Stimulated activated memory B cell treated with anti-CD40 and anti-IgM and Interleukin-4, amounts not matched to agents 10 μg/mL and 1 μg/mL and 100 μg/mL, for 72 hours (primary cell): ENCODE measurements around the gene PLEKHG1.

ENCODE experiments used
- ATAC-seq: fragments of 150-1000 bp; cut with Tn5 transposase; 2 replicates; pipeline ENCODE4 v1.10.0; 2021
- H3K27ac Mint-ChIP-seq: one replicate; pipeline ENCODE4 v1.8.0; 2022; ENCODE audit warnings: mild to moderate bottlenecking, mixed read lengths
- H3K27me3 Mint-ChIP-seq: one replicate; pipeline ENCODE4 v1.8.0; 2022; ENCODE audit warnings: mixed read lengths
- H3K36me3 Mint-ChIP-seq: one replicate; pipeline ENCODE4 v1.8.0; 2022; ENCODE audit warnings: mixed read lengths
- H3K4me1 Mint-ChIP-seq: one replicate; pipeline ENCODE4 v1.8.0; 2022; ENCODE audit warnings: mixed read lengths
- H3K4me3 Mint-ChIP-seq: one replicate; pipeline ENCODE4 v1.8.0; 2022; ENCODE audit warnings: mild to moderate bottlenecking, moderate library complexity, mixed read lengths
- H3K9me3 Mint-ChIP-seq: one replicate; pipeline ENCODE4 v1.8.0; 2022; ENCODE audit warnings: mixed read lengths

The PLEKHG1 gene

GRCh38 chr6:150622941-150623874 lies 23.5 kb downstream of the PLEKHG1 start:
- H3K27me3 Mint-ChIP-seq, result no peaks in the 10 kb centered on the region
- peak overlapping the region; percentile 49 for H3K4me3 Mint-ChIP-seq
- peak; percentile 98 for ATAC-seq
- H3K9me3 Mint-ChIP-seq, result peaks cover 3% of the 10 kb centered on the region
- peaks cover 34% of the 10 kb centered on the region for H3K36me3 Mint-ChIP-seq
- H3K4me1 Mint-ChIP-seq, result peaks cover 79% of the 10 kb centered on the region
- H3K27ac Mint-ChIP-seq, result peak overlapping the region; percentile 91

GRCh38 chr6:150624191-150624590 lies 24.5 kb downstream of the PLEKHG1 start:
- Mint-ChIP-seq H3K27me3 (no peaks in the 10 kb centered on the region), H3K9me3 (peaks cover 3% of the 10 kb centered on the region), H3K4me1 (peaks cover 76% of the 10 kb centered on the region), H3K4me3 (peak overlapping the region; percentile 40), H3K36me3 (peaks cover 30% of the 10 kb centered on the region), H3K27ac (peak overlapping the region; percentile 91)
- ATAC-seq, result no peak

GRCh38 chr6:150625927-150626326 lies 26.2 kb downstream of the PLEKHG1 start:
- Mint-ChIP-seq H3K9me3 (peaks cover 3% of the 10 kb centered on the region), H3K36me3 (peaks cover 20% of the 10 kb centered on the region), H3K4me3 (no peak overlapping the region), H3K4me1 (peaks cover 72% of the 10 kb centered on the region), H3K27ac (peak overlapping the region; percentile 91), H3K27me3 (no peaks in the 10 kb centered on the region)
- no peak for ATAC-seq

- Mint-ChIP-seq H3K4me1 (peaks cover 72% of the 10 kb centered on the region), H3K4me3 (no peak overlapping the region), H3K9me3 (peaks cover 3% of the 10 kb centered on the region), H3K27me3 (no peaks in the 10 kb centered on the region), H3K27ac (peak overlapping the region; percentile 91), H3K36me3 (peaks cover 14% of the 10 kb centered on the region)
- no peak for ATAC-seq
Measured at GRCh38 chr6:150627154-150627553, 27.5 kb downstream of the PLEKHG1 start.

- Mint-ChIP-seq H3K4me1 (peaks cover 72% of the 10 kb centered on the region), H3K36me3 (peaks cover 14% of the 10 kb centered on the region), H3K9me3 (peaks cover 3% of the 10 kb centered on the region), H3K27me3 (no peaks in the 10 kb centered on the region), H3K27ac (no peak overlapping the region), H3K4me3 (no peak overlapping the region)
- ATAC-seq, result no peak
Measured at GRCh38 chr6:150627585-150628025, 27.9 kb downstream of the PLEKHG1 start.

GRCh38 chr6:150628908-150629307 lies 29.2 kb downstream of the PLEKHG1 start:
- ATAC-seq, result no peak
- Mint-ChIP-seq H3K9me3 (peaks cover 3% of the 10 kb centered on the region), H3K36me3 (peaks cover 26% of the 10 kb centered on the region), H3K27me3 (no peaks in the 10 kb centered on the region), H3K4me1 (peaks cover 74% of the 10 kb centered on the region), H3K27ac (peak overlapping the region; percentile 7), H3K4me3 (no peak overlapping the region)

- H3K27ac Mint-ChIP-seq, result peak overlapping the region; percentile 98
- peaks cover 21% of the 10 kb centered on the region for H3K36me3 Mint-ChIP-seq
- H3K27me3 Mint-ChIP-seq, result no peaks in the 10 kb centered on the region
- peak; percentile 90 for ATAC-seq
- H3K9me3 Mint-ChIP-seq, result no peaks in the 10 kb centered on the region
- H3K4me3 Mint-ChIP-seq, result peak overlapping the region; percentile 99
- peaks cover 62% of the 10 kb centered on the region for H3K4me1 Mint-ChIP-seq
Measured at GRCh38 chr6:150631283-150631983, 31.7 kb downstream of the PLEKHG1 start.

- Mint-ChIP-seq H3K36me3 (peaks cover 18% of the 10 kb centered on the region), H3K9me3 (no peaks in the 10 kb centered on the region), H3K27ac (peak overlapping the region; percentile 98), H3K4me1 (peaks cover 63% of the 10 kb centered on the region), H3K4me3 (peak overlapping the region; percentile 99), H3K27me3 (no peaks in the 10 kb centered on the region)
- peak; percentile 22 for ATAC-seq
Measured at GRCh38 chr6:150631984-150632642, 32.4 kb downstream of the PLEKHG1 start.

- no peaks in the 10 kb centered on the region for H3K27me3 Mint-ChIP-seq
- H3K4me3 Mint-ChIP-seq, result peak overlapping the region; percentile 99
- peak overlapping the region; percentile 98 for H3K27ac Mint-ChIP-seq
- peaks cover 23% of the 10 kb centered on the region for H3K36me3 Mint-ChIP-seq
- ATAC-seq, result peak; percentile 40
- H3K4me1 Mint-ChIP-seq, result peaks cover 71% of the 10 kb centered on the region
- H3K9me3 Mint-ChIP-seq, result no peaks in the 10 kb centered on the region
Measured at GRCh38 chr6:150632785-150633485, 33.2 kb downstream of the PLEKHG1 start.

- H3K4me3 Mint-ChIP-seq, result peak overlapping the region; percentile 99
- H3K36me3 Mint-ChIP-seq, result peaks cover 28% of the 10 kb centered on the region
- peak; percentile 49 for ATAC-seq
- H3K27me3 Mint-ChIP-seq, result no peaks in the 10 kb centered on the region
- no peaks in the 10 kb centered on the region for H3K9me3 Mint-ChIP-seq
- peak overlapping the region; percentile 98 for H3K27ac Mint-ChIP-seq
- H3K4me1 Mint-ChIP-seq, result peaks cover 76% of the 10 kb centered on the region
Measured at GRCh38 chr6:150633486-150633834, 33.8 kb downstream of the PLEKHG1 start.

- H3K9me3 Mint-ChIP-seq, result no peaks in the 10 kb centered on the region
- H3K27ac Mint-ChIP-seq, result peak overlapping the region; percentile 98
- no peaks in the 10 kb centered on the region for H3K27me3 Mint-ChIP-seq
- peak overlapping the region; percentile 99 for H3K4me3 Mint-ChIP-seq
- peaks cover 74% of the 10 kb centered on the region for H3K4me1 Mint-ChIP-seq
- H3K36me3 Mint-ChIP-seq, result peaks cover 32% of the 10 kb centered on the region
- no peak for ATAC-seq
Measured at GRCh38 chr6:150634176-150634963, 34.7 kb downstream of the PLEKHG1 start.

GRCh38 chr6:150634964-150635292 lies 35.2 kb downstream of the PLEKHG1 start:
- Mint-ChIP-seq H3K4me1 (peaks cover 79% of the 10 kb centered on the region), H3K9me3 (no peaks in the 10 kb centered on the region), H3K27me3 (no peaks in the 10 kb centered on the region), H3K36me3 (peaks cover 36% of the 10 kb centered on the region), H3K4me3 (peak overlapping the region; percentile 99), H3K27ac (peak overlapping the region; percentile 98)
- no peak for ATAC-seq

GRCh38 chr6:150635906-150636514 lies 36.3 kb downstream of the PLEKHG1 start:
- no peak for ATAC-seq
- Mint-ChIP-seq H3K9me3 (no peaks in the 10 kb centered on the region), H3K4me1 (peaks cover 79% of the 10 kb centered on the region)

GRCh38 chr6:150636808-150637207 lies 37.1 kb downstream of the PLEKHG1 start:
- H3K36me3 Mint-ChIP-seq, result peaks cover 44% of the 10 kb centered on the region
- no peaks in the 10 kb centered on the region for H3K9me3 Mint-ChIP-seq
- H3K27ac Mint-ChIP-seq, result peak overlapping the region; percentile 98
- H3K27me3 Mint-ChIP-seq, result no peaks in the 10 kb centered on the region
- peaks cover 78% of the 10 kb centered on the region for H3K4me1 Mint-ChIP-seq
- H3K4me3 Mint-ChIP-seq, result peak overlapping the region; percentile 99
- ATAC-seq, result peak; percentile 55

More at GRCh38 chr6:150635906-150636514, 36.3 kb downstream of the PLEKHG1 start:
- peaks cover 44% of the 10 kb centered on the region for H3K36me3 Mint-ChIP-seq
- H3K27ac Mint-ChIP-seq, result peak overlapping the region; percentile 98
- peak overlapping the region; percentile 99 for H3K4me3 Mint-ChIP-seq
- H3K27me3 Mint-ChIP-seq, result no peaks in the 10 kb centered on the region
